OCI-LY7 (cell line): Measurements from ENCODE around the gene PABPN1L. TPM values are rescaled to one million over a fixed set of nuclear protein-coding genes. Genes with fewer than 3 reads are reported as not detected.

Source experiments
- BruUV-seq: library from RNA; stranded (reverse); fragments of 400-500 nt; replicated peaks from 2 replicates; lab custom pipeline; 2021; lab: Mats Ljungman, UMichigan
- CTCF ChIA-PET: fragments of 300-600 bp; sonication (Branson Sonifier 250); formaldehyde crosslinking; loops from one replicate; lab custom pipeline; 2022; ENCODE audit warnings: antibody characterized with exemption; ENCODE audit not compliant: unreplicated experiment; lab: Charles Lee
- POLR2A ChIA-PET: fragments of 300-600 bp; sonication (Branson Sonifier 250); formaldehyde crosslinking; loops from one replicate; lab custom pipeline; 2022; ENCODE audit warnings: antibody characterized with exemption; lab: Charles Lee
- DNase-seq: peaks from one replicate; pipeline ENCODE4 v3.0.0-alpha.2; 2015; ENCODE audit warnings: low spot score
- H2AFZ ChIP-seq: fragments of 200-600 bp; sonication (generic), shearing (Covaris generic); 2 replicates; pipeline ENCODE4 v1.6.1; 2014; ENCODE audit warnings: mild to moderate bottlenecking, antibody characterized with exemption, low read length, moderate library complexity
- H3K27ac ChIP-seq: fragments of 200-600 bp; sonication (generic); 2 replicates; pipeline ENCODE4 v1.5.1; 2014; ENCODE audit warnings: mixed run types, low read depth, mild to moderate bottlenecking, moderate library complexity, low read length, inconsistent platforms; ENCODE audit not compliant: poor library complexity, severe bottlenecking
- H3K36me3 ChIP-seq: fragments of 200-600 bp; sonication (generic); 2 replicates; pipeline ENCODE4 v1.6.1; 2014; ENCODE audit warnings: mild to moderate bottlenecking, antibody characterized with exemption, low read length, moderate library complexity, mixed read lengths; ENCODE audit not compliant: insufficient read depth
- H3K4me1 ChIP-seq: fragments of 200-600 bp; sonication (generic); 2 replicates; pipeline ENCODE4 v1.5.1; 2014; ENCODE audit warnings: mild to moderate bottlenecking, low read length; ENCODE audit not compliant: insufficient read depth, poor library complexity, severe bottlenecking
- H3K4me2 ChIP-seq: fragments of 200-600 bp; sonication (generic); 2 replicates; pipeline ENCODE4 v1.6.1; 2014; ENCODE audit warnings: mild to moderate bottlenecking, low read length
- H3K4me3 ChIP-seq: fragments of 200-600 bp; sonication (generic); 2 replicates; pipeline ENCODE4 v1.5.1; 2014; ENCODE audit warnings: mild to moderate bottlenecking, low read depth, low read length; ENCODE audit not compliant: poor library complexity, severe bottlenecking
- H3K79me2 ChIP-seq: fragments of 200-600 bp; sonication (generic); 2 replicates; pipeline ENCODE4 v1.6.1; 2016; ENCODE audit warnings: low read depth, mild to moderate bottlenecking, low read length, moderate library complexity, mixed read lengths; ENCODE audit not compliant: insufficient read depth
- H3K9me2 ChIP-seq: fragments of 200-600 bp; sonication (generic); 2 replicates; pipeline ENCODE4 v1.6.1; 2016; ENCODE audit warnings: mild to moderate bottlenecking, low read length, mixed read lengths; ENCODE audit not compliant: insufficient read depth
- H3K9me3 ChIP-seq: fragments of 200-600 bp; sonication (generic); 2 replicates; pipeline ENCODE4 v1.6.1; 2014; ENCODE audit warnings: mild to moderate bottlenecking, mixed run types, low read length, mixed read lengths
- H4K20me1 ChIP-seq: fragments of 200-600 bp; sonication (generic); 2 replicates; pipeline ENCODE4 v1.6.1; 2014; ENCODE audit warnings: mild to moderate bottlenecking, antibody characterized with exemption, low read length, moderate library complexity, mixed read lengths; ENCODE audit not compliant: insufficient read depth
- CTCF ChIP-seq: fragments of 200-600 bp; sonication (generic); conservative IDR thresholded peaks from 2 replicates; pipeline ENCODE4 v1.5.1; 2014; ENCODE audit warnings: mild to moderate bottlenecking, antibody characterized with exemption, low read length, moderate library complexity, mixed read lengths
- EZH2phosphoT487 ChIP-seq: fragments of 200-600 bp; sonication (generic); IDR thresholded peaks from 2 replicates; pipeline ENCODE4 v1.6.1; 2018; ENCODE audit warnings: low read depth, borderline replicate concordance, mild to moderate bottlenecking, mixed run types, antibody characterized with exemption, low read length, moderate library complexity, mixed read lengths
- intact Hi-C: fragments of 100-400 bp; cut with micrococcal nuclease; formaldehyde crosslinking; loops from one replicate; pipeline ENCODE4 v1.10.0; 2022; ENCODE audit not compliant: unreplicated experiment
- total RNA-seq, 2 experiments: library from RNA; depleted of rRNA in 1 of 2; stranded (reverse); fragments of >200 nt in 1 of 2; shearing (Covaris generic) in 1 of 2; gene quantifications; 2 replicates each; pipeline ENCODE4 v1.2.3, GENCODE V29; 2014 to 2022

The PABPN1L gene
- total RNA-seq, 2 experiments from 2014 or later: 0.38 TPM; not detected in 1

- POLR2A ChIA-PET: no interaction called here
- Histone ChIP-seq H3K36me3 (peaks cover 5% of the 10 kb centered on the region; the same call in 1 of the 2 replicates), H3K4me2 (no peak overlapping the region)
Observed at GRCh38 chr16:88914750-88915368, 48.4 kb upstream of the PABPN1L start.

GRCh38 chr16:88913870-88914269 is 47.4 kb upstream of the PABPN1L start:
- Histone ChIP-seq H3K79me2 (no peaks in the 10 kb centered on the region), H3K27ac (no peak overlapping the region)
- TF ChIP-seq EZH2phosphoT487: no peak
- TF ChIP-seq CTCF: no peak

More at GRCh38 chr16:88914750-88915368, 48.4 kb upstream of the PABPN1L start:
- BruUV-seq: no TSS peak
- no peak overlapping the region for H3K4me3 ChIP-seq
- intact Hi-C loops: no loop called here
- no peaks in the 10 kb centered on the region for H3K79me2 ChIP-seq
- no peak overlapping the region for H3K27ac ChIP-seq
- no peak for DNase-seq
- H3K9me3 ChIP-seq: no peaks in the 10 kb centered on the region
- H2AFZ ChIP-seq: no peak overlapping the region
- no peak for TF ChIP-seq EZH2phosphoT487
- TF ChIP-seq CTCF: no peak
- H4K20me1 ChIP-seq: no peaks in the 10 kb centered on the region
- H3K4me1 ChIP-seq: peaks cover 8% of the 10 kb centered on the region
- CTCF ChIA-PET: no interaction called here
- no peaks in the 10 kb centered on the region for H3K9me2 ChIP-seq

GRCh38 chr16:88913001-88913612 is 46.6 kb upstream of the PABPN1L start:
- Histone ChIP-seq H3K9me2 (no peaks in the 10 kb centered on the region), H3K4me3 (no peak overlapping the region), H3K4me2 (no peak overlapping the region), H3K4me1 (peaks cover 8% of the 10 kb centered on the region), H4K20me1 (no peaks in the 10 kb centered on the region), H2AFZ (no peak overlapping the region), H3K79me2 (no peaks in the 10 kb centered on the region), H3K36me3 (peaks cover 5% of the 10 kb centered on the region; the same call in 1 of the 2 replicates), H3K27ac (no peak overlapping the region), H3K9me3 (no peaks in the 10 kb centered on the region)
- ChIA-PET CTCF (no interaction called here), POLR2A (no interaction called here)
- TF ChIP-seq CTCF: no peak
- no peak for TF ChIP-seq EZH2phosphoT487
- BruUV-seq: no TSS peak
- intact Hi-C loops: no loop called here
- no peak for DNase-seq

More at GRCh38 chr16:88913870-88914269, 47.4 kb upstream of the PABPN1L start:
- POLR2A ChIA-PET: no interaction called here
- Histone ChIP-seq H2AFZ (no peak overlapping the region), H4K20me1 (no peaks in the 10 kb centered on the region), H3K4me3 (no peak overlapping the region), H3K36me3 (peaks cover 5% of the 10 kb centered on the region; the same call in 1 of the 2 replicates), H3K4me1 (peaks cover 8% of the 10 kb centered on the region), H3K4me2 (no peak overlapping the region), H3K9me3 (no peaks in the 10 kb centered on the region), H3K9me2 (no peaks in the 10 kb centered on the region)
- CTCF ChIA-PET: no interaction called here
- BruUV-seq: no TSS peak
- intact Hi-C loops: no loop called here
- no peak for DNase-seq
